IPS DF 19.7 (cell line): ENCODE results near the gene PBRM1.
"Not testable (repeated sequence)": the region's sequence is repeated elsewhere in the genome, so short reads cannot be mapped to it uniquely, and the experiment has no call there.

Experiments
- DNase-seq: peaks from one replicate; pipeline ENCODE4 v3.0.0-alpha.2; 2013; ENCODE audit warnings: low read depth, low spot score

Gene PBRM1

DNA sequence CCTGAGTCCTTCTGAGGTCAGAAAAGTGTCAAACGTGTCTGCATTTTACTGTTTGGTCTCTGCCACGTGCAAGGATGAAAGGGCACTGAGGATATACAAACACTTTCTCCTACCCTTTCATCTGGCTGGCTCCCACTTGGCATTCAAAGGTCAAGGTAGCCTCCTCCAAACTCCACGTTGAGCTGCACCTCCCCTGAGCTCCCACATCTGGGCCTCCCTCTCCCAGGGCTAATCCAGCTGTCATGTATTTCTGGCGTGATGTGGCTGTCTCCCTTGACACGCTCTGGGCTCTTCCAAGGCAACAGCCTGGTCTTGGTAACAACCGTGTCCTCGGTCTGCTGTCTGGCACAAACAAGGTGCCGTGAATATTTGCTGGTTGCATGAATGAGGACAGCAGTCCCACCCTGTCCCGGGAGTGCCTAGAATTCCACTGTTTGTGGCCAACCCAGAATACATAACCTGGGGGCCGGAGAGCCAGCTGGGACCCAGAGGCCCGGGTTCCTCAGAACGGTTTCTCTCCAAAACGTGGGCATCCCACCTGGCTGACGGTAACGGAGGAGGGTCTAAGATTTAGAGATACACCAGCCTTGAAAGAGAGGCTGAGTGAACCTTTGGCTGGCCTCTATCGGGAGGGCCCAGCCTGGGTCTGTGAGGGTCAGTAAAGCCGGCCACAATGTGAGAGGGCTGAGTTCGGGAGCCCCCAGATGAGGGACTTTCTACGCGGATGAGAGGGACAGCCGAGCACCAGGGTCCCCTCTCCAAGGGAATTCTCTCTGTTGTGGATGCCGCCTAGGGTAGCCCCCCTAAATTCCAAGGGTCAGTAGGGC lies 19.1 kb upstream of the PBRM1 start:
- no peak for DNase-seq

DNA sequence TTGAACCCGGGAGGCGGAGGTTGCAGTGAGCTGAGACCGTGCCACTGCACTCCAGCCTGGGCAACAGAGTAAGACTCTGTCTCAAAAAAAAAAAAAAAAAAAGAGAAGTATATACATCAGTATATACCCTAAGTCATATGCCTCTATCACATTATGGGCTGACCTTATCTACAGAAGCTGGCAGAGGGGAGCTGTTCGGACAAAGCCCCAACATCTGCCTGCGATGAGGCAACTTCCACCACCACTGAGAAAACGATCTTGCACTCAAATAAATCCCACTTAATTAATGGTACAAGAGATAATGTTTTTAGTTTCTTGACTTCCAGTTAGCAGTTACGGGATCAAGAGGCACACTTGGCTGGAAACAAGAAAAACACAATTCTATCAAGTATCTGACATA lies 17.6 kb upstream of the PBRM1 start:
- no peak for DNase-seq

DNA sequence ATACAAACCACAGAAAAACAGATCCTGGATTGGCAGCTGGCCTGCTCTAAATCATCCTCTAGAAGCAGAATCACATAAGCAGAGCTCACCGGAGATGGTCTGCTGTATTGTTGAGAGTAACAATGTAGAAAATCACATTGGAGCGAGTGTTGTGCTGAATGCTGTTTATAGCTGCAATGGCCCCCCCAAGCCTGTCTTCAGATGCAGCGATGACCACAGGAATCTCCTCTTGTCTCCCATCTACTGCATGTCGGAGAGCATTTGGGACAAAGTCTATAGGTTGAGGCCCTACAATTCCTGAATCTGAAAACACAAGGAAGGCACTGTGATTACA lies 11.9 kb upstream of the PBRM1 start:
- no peak for DNase-seq

DNA sequence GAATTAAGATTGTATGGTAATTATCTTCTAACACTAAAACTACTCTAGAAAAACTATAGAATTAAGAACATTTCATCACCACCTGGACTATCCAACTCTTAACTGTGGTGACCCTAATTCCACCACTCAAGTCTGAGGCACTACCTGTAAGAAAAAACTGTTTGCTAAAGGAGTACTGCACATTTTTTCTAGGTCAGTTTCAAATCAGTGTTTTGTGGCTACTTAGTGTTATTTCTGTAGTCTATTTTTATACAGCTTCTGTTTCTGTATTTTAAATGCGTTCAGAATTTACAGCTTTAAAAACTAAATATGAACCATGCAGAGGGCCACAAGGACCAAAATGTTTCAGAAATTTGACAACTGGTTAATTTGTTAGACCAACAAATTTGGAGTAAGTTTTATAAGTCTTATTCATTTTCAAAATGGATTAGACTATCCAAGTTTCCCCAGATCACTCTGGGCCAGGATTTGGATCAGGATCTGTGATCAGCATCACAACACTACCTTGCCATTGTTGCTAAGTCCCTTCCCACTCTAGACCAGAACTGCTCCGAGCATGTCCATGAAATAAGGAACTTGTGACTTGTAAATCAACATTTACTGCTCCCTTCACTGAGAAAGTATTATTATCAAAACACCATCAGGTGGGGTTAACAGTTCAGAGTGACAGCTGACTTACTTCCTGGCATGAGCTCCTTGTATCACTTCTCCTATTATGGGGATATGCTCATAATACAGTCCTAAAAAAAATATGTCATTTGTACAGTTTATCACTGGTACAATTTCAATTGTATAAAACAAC lies 11.3 kb upstream of the PBRM1 start:
- DNase-seq = no peak

- no peak for DNase-seq
Observed at GRCh38 chr3:52695798-52696671, 10.3 kb upstream of the PBRM1 start.

DNA sequence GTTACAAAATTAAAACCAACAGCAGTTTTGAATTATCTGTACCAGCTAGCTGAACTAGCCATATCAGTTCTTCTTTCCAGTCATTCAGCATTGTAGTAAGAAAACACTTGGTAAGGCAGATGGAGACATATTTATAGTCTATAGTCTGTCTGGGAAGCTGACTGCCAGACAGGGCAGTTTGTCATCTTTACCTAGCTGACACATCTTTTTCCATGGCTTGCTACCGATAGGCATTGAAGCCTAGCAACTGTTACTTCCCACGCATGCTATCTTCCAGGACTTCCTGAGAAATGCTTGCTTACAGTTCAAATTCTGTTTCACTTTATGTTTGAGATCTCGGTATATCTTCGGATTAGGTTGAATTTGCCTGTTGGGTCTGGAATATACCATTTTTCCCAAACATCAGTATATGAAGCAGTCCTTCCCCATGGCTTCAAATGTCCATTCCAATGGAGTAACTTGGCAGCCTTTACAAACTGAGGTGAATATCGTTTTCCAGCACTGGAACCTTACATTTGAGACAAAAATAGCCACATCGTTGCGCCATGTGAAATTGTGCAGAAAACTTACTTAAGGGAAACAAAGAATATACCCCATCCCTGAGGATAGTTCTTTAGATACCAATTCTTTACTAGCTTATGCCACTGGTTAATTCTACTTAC lies 8.9 kb upstream of the PBRM1 start:
- no peak for DNase-seq

DNA sequence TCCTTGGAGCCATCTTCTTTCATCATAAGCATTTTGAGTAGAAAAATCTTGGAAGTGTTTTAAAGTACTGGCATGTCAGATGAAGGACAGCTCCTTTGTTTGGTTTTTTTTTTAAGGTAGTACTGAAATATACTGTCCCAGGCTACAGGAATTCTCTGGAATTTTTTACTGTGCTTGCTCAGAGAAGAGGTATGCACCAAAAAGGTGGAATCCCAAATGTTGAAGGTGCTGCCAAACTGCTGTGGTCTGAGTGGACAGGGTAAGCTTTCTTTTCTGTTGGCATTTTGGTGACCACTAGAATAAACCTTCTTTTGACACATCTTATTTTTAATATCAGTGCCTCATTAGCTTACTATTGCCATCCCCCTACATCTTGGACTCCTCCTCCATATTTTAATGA lies 7.4 kb upstream of the PBRM1 start:
- no peak for DNase-seq

GRCh38 chr3:52690560-52690959 lies 4.8 kb upstream of the PBRM1 start:
- DNase-seq = no peak

- DNase-seq = no peak
Observed at GRCh38 chr3:52689151-52689550, 3.4 kb upstream of the PBRM1 start.

- no peak for DNase-seq
Observed at GRCh38 chr3:52688266-52688665, 2.6 kb upstream of the PBRM1 start.

GRCh38 chr3:52685285-52685708 lies 416 bp downstream of the PBRM1 start:
- no peak for DNase-seq

GRCh38 chr3:52684184-52684583 lies 1.5 kb downstream of the PBRM1 start:
- no peak for DNase-seq

DNA sequence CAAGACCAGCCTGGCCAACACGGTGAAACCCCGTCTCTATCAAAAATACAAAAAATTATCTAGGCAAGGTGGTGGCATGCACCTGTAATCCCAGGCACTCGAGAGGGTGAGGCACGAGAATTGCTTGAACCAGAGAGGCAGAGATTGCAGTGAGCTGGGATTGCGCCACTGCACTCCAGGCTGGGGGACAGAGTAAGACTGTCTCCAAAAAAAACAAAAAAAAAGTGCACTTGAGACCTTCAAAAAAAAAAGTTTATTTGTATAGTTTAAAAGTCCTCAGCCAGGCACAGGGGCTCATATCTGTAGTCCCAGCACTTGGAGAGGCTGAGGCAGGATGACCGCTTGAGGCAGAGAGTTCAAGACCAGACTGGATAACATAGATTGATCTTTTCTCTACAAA lies 2.1 kb downstream of the PBRM1 start:
- DNase-seq = no peak

DNA sequence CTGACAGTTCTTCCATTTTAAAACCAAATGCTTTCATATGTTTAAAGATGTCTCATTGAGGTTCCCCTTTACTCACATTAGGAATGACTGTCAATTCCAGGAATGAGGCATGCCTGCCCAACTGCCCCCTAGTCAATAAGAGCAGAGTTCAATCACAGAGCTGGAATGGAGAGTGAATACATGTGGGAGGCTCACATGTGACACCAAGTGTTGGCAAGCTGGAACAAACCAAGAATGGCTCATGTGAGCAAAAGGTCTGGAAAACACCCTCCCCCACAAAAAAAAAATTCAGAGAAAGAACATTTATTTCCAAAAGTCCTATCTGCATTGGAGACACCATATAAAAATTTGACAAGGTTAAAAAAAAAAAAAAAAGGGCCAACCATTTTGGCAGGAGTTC lies 3.7 kb downstream of the PBRM1 start:
- no peak for DNase-seq

DNA sequence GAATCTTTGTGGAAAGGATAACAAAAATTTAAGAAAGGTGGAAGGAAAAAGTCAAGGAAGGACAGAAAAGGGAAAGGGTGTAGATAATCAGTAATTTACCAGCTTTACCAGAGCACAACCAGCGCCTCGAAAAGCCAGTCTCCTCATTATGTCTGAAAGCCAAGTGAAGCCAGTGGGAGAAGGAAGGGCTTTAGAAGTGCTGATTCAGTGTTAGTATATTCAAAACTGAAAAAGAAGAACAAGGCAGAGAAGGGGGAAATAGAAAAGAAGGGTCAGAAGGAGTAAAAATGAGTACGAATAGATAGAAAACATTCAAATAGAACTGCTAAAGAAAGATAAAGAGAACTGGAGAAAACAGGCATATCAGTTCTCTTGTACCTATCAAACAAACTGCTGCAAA lies 4.1 kb downstream of the PBRM1 start:
- DNase-seq = no peak

DNA sequence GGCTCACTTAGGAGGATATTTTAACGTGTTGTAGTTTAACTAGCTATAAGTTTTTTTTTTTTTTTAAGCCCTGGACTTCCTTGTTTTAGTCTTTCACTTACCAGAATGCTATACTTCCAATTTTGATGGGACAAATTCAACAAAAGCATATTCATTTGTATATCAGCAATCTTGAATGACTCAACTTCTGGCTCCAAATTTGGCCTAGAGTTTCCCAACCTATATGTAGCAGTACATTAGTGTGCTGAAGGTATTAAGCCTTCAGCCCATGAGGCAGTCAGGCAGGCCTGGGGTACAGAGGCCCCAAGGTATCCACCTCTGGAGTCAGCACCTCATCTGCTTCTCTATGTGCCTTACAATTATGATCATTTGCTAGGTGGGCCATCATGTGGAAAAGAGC lies 5.9 kb downstream of the PBRM1 start:
- no peak for DNase-seq

GRCh38 chr3:52679199-52679538 lies 6.5 kb downstream of the PBRM1 start:
- no peak for DNase-seq

DNA sequence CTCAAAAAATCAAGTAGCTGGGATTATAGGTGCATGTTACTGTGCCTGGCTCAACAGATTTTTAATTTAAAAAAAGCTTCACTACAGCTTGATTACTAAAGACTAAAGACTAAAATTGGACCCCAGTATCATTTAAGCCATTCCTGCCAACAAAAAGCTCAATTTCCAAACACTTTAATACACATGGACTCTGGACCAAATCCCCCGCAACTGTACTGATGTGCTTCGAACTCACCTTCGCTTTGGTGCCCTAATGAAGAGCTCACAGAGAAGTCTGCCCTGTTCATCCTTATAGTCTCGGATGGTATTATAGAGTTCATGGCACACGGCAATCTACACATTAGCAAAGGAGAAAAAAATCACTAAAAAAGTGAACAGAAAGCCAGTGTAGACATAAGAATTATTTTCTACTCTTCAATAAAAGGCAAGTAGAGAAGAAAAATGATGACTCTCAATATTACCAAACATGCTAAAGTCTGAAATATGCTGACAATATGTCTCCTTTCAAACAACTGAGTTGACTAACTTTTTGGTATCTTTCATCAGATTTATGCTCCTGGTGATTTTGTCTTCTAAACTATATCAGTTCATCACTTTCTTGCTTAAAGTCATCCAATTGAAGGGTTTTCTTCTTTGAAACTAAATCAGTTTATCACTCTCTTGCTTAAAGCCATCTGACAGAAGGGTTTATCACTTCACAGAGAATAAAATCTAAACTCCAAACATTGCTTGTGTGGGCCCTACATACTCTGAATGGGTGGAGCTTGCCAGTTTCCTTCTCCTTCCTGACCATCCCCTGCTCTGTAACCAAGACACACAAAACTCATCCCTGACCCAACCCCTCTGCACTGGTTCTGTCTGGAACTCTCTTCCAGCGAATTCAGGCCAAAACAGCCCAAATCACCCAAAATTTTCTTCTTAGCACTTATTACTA lies 7.2 kb downstream of the PBRM1 start:
- no peak for DNase-seq

DNA sequence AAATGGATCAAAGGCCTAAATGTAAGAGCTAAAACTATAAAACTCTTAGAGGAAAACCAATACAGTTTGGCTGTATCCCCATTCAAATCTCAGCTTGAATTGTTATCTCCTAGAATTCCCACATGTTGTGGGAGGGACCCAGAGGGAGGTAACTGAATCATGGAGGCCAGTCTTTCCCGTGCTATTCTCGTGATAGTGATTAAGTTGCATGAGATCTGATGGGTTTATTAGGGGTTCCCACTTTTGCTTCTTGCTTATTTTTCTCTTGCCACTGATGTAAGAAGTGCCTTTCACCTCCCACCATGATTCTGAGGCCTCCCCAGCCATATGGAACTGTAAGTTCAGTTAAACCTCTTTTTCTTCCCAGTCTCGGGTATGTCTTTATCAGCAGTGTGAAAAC lies 9.5 kb downstream of the PBRM1 start:
- not testable (repeated sequence) for DNase-seq

GRCh38 chr3:52671676-52672075 lies 14.0 kb downstream of the PBRM1 start:
- DNase-seq = no peak
